HG03135 (cell line): ENCODE data around the gene PHTF1.

Source experiments
- ATAC-seq: cut with Tn5 transposase; IDR thresholded peaks from one replicate; pipeline ENCODE4 v1.9.1; 2021; ENCODE audit warnings: mild to moderate bottlenecking, moderate library complexity; ENCODE audit not compliant: unreplicated experiment

Gene PHTF1

GRCh38 chr1:113759333-113760101 lies at the start of gene PHTF1:
TSS of gene PHTF1 (minus strand) at chr1:113759486. CDS start at chr1:113758703, 783 bp downstream.
- ATAC-seq, result peak; percentile 85

- no peak for ATAC-seq
Observed at GRCh38 chr1:113808450-113809195, 49.3 kb upstream of the PHTF1 start.

- ATAC-seq, result no peak
Observed at GRCh38 chr1:113805639-113806038, 46.4 kb upstream of the PHTF1 start.

DNA sequence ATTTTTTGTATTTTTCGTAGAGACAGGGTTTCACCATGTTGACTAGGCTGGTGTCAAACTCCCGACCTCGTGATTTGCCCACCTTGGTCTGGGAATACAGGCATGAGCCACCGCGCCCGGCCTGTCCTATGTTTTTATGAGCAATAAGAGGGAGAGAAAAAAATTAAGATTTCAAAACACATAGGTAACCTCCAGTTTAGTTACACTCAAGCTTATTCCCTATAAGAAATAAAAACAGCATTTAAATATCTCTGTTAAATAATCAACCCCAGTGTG lies 45.9 kb upstream of the PHTF1 start:
- ATAC-seq, result no peak

DNA sequence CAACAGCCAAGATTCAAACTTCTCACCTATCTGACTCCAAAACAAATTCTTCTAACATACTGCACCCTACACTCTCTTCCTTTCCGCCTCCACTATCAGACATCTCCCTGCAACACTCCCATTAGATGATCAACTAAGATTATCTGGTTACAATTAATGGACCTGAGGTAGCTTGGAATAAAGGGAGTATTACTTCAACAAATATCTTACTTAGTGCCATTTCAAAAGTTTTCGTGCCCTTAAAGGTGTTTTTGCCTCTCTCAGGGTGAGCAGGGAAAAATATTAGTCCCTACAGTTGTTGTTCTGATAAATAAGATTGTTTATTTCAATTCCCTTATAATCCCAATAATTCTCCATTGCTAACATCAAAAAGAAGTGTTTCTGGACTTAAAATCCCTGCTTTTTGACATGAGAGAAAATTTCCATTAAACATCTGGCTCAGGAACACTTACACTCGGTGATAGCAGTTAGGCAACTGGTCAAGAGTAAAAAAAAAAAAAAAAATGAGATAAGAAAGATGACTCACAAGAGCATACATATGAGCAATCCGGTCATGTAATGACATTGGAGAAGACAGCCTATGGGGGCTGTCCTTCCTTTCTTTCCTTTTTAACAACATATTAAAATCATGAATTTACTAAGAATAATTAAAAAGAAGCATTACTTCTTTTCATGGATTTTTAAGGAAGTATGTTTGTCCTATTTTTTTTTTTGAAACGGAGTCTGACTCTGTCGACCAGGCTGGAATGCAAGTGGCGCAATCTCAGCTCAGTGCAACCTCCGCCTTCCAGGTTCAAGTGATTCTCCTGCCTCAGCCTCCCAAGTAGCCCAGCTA lies 45.4 kb upstream of the PHTF1 start:
- no peak for ATAC-seq

DNA sequence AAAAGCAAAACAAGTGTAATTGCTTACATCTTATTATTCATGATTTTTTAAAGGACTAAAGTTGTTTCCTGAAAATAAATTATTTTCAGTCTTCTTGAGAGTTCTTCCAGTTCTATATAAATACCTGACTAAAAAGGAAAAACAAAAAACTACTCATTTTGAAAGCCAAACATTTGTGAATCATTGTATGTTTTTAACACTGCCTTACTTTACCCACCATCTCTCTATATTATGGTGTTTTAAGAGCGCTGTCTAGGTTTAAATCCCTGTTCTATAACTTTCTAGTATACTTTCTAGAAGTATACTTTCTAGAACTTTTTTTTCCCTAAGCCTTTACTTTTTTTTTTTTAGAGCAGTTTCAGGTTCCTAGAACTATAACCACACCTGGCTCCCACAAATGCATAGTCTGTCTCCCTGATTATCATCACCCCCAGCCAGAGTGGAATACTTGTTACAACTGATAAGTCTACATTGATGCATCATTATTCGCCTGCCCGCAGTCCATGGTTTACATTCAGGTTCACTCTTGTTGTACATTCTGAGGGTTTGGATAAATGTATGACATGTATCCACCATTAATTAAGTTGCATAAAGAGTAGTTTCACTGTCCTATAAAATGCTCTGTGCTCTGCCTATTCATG lies 43.2 kb upstream of the PHTF1 start:
- no peak for ATAC-seq

DNA sequence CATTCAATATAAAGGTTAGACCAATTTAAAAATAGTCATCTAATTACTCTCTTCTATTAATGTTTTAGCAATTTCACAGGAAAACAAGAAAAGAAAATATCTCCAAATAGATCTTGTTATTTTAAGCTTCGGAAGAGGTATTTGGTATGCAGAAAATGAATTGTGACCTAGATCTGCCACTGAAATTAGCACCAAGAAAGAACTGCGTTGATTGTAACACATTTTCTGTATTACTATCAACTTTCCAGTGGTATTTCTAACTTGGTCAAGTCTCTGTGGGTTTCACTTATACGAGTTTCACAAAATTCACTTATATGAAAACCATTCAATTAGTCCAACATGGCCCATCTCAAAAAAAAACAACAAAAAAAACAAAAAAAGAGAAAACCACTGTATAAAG lies 41.2 kb upstream of the PHTF1 start:
- no peak for ATAC-seq

GRCh38 chr1:113797472-113797871 lies 38.2 kb upstream of the PHTF1 start:
- ATAC-seq, result no peak

GRCh38 chr1:113793878-113794834 lies 34.9 kb upstream of the PHTF1 start:
- no peak for ATAC-seq

DNA sequence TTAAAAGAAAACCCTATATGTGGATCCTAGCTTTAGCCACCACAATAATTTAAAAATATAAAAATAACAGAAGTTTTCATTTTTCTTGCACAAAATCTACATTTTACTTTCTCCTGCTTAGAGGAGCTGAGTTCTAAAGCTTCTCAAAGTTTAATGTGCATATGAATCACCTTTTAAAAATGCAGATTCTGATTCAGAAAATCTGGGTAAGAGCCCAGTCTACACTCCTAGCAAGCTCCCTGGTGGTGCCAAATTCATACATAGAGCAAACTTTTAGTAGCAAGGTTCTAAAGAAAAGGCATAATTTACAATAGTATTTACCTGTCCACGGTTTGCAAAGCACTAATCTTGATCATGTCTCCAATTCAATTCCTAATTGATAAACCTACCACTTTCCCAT lies 33.7 kb upstream of the PHTF1 start:
- ATAC-seq, result no peak

GRCh38 chr1:113792471-113792870 lies 33.2 kb upstream of the PHTF1 start:
- ATAC-seq, result no peak

GRCh38 chr1:113788802-113789201 lies 29.5 kb upstream of the PHTF1 start:
- no peak for ATAC-seq

DNA sequence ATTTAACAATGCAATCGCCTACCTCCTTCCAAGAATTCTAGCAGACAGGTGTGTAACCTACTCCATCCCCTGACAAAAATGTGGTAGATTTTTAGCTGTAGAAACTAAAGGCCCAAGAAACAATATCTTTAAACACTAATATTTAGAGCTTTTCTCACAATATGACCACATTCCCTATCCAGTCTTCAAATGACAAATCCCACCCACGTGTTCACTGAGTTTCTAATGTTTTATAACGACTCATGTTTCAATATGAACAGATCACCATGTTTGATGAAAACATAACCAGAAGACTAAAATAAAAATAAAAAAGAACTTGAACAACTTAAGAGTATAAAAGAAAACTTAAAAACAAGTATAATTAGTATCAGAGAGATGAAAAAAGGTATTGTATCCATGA lies 28.4 kb upstream of the PHTF1 start:
- ATAC-seq, result no peak

- no peak for ATAC-seq
Observed at GRCh38 chr1:113786069-113786468, 26.8 kb upstream of the PHTF1 start.

DNA sequence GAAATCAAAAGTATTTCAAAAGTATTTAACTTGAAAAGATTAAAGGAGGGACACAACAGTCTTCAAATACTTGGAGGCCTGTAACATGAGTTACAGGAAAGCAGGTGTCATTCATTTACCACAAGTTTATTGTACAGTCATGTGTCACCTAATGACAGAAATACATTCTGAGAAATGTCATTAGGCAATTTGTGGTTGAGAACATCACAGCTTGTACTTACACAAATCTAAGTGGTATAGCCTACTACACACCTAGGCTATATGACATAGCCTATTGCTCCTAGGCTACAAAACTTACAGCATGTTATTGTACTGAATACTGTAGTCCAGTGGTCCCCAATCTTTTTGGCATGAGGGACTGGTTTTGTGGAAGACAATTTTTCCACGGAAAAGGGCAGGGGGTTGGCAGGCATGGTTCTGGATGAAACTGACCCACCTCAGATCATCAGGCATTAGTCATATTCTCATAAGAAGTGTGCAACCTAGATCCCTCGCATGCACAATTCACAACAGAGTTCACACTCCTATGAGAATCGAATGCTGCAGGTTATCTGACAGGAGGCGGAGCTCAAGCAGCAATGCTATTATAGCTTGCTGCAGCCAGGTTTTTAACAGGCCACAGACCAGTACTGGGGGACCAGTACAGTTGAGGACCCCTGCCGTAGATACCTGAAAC lies 25.0 kb upstream of the PHTF1 start:
- peak; percentile 64 for ATAC-seq

GRCh38 chr1:113783254-113784103 lies 24.2 kb upstream of the PHTF1 start:
- peak; percentile 78 for ATAC-seq

DNA sequence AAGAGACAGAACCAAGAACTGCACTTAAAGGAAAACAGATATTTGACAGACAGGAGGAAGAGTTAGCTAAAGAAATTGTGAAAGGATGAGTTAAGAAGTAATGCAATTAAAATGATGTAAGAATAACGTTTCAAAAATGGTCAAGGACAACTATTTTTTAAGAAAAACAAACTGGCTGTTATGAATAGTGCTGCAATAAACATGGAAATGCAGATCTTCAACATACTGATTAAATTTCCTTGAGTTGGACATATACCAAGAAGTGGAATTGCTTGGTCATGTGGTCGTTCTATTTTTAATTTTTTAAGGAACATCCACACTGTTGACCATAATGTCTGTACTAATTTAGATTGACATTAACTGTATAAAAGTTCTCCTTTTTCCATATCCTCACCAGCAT lies 23.1 kb upstream of the PHTF1 start:
- no peak for ATAC-seq

DNA sequence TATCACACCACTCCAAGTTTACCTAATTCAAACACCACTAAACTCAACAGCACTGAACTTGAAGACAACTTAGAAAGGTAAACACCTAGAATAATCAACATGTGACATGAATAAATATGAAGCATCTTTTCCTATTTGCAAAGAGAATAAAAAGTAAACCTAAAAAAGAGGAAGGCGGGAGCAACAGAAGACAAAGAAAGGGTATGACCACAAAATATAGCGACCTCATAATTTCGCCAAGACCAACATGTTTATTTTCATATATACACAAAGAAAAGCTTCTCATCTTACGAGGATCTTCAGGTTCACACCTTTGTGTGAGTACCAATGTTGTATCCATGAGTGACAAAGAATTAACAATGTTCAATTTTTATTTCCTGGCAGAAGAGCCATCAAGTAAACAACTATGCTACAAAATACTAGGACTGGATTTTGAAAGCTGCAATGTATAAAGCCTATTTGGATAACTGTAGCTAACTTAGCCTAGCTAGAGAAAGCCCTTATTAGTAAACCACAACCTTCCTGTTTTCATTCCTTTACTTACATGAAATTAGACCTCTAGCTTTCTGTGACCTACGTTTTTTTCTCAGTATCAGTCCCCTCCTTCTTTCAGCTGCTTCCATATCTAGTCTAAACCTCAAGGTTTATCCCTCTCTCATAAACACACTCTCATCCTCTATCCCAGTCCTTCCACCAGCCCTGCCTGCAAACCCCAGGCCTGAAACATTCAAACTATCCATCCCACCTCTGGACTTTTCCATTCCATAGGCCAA lies 21.3 kb upstream of the PHTF1 start:
- ATAC-seq, result no peak
